Gastroesophageal sphincter (tissue), 3 donors: Measurements from ENCODE around the gene TTC19.

Source experiments
- POLR2A ChIP-seq, 2 donors: fragments of 450-650 bp; IDR thresholded peaks; one replicate each; pipeline ENCODE4 v1.6.1; 2017; ENCODE audit warnings: antibody characterized with exemption in 2 of 2, mild to moderate bottlenecking in 2 of 2, moderate library complexity in 1 of 2
- TF ChIP-seq, protein P1 (sequence below), 4 experiments: fragments of 200-600 bp in 2 of 4; fragments of 450-650 bp in 2 of 4; sonication (generic) in 1 of 4; IDR thresholded peaks; one replicate each; pipeline ENCODE4 v1.5.1; 2017 to 2019; ENCODE audit warnings: antibody characterized with exemption in 4 of 4, mild to moderate bottlenecking in 2 of 4, moderate library complexity in 2 of 4

DNA sequence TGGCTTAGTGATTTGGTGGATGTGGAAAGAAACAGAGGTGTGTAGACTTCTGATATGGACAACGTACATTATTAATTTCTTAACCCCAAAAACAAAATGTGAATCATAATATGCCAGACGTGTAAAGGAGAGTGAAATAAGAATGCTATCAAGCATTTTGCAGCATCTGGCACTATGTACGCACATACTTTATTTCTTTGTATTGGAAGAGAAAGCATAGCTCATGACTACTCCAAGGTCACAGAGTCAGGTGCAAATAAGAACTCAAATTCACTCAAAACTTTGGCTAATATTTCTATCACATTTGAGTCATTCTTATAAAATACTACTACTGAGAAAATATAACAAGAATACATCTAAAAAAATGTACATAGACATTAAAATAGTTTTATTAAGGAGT lies 74.8 kb downstream of the TTC19 start:
- TF ChIP-seq, protein P1, sequence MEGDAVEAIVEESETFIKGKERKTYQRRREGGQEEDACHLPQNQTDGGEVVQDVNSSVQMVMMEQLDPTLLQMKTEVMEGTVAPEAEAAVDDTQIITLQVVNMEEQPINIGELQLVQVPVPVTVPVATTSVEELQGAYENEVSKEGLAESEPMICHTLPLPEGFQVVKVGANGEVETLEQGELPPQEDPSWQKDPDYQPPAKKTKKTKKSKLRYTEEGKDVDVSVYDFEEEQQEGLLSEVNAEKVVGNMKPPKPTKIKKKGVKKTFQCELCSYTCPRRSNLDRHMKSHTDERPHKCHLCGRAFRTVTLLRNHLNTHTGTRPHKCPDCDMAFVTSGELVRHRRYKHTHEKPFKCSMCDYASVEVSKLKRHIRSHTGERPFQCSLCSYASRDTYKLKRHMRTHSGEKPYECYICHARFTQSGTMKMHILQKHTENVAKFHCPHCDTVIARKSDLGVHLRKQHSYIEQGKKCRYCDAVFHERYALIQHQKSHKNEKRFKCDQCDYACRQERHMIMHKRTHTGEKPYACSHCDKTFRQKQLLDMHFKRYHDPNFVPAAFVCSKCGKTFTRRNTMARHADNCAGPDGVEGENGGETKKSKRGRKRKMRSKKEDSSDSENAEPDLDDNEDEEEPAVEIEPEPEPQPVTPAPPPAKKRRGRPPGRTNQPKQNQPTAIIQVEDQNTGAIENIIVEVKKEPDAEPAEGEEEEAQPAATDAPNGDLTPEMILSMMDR (IDR thresholded peaks at IDR 0.05): no peak
- no peak for TF ChIP-seq POLR2A (IDR thresholded peaks at IDR 0.05)
